HepG2 (cell line): ENCODE data around the gene AIF1. TPM values are rescaled to one million over a fixed set of nuclear protein-coding genes. Genes with fewer than 3 reads are reported as not detected.

Source experiments
- BORCS8-MEF2B ChIP-seq: sonication (generic); formaldehyde crosslinking; IDR thresholded peaks from 2 replicates; pipeline ENCODE4 v1.8.0; 2022; ENCODE audit warnings: mild to moderate bottlenecking, missing genetic modification reagents
- CBX2 ChIP-seq, 2 experiments: fragments of 200-600 bp in 1 of 2; sonication (generic); formaldehyde crosslinking in 1 of 2; IDR thresholded peaks; 2 replicates each; pipeline versions ENCODE4 v1.7.0 to v1.8.1; 2018 to 2022; ENCODE audit warnings: low read depth in 2 of 2, low read length in 1 of 2, mild to moderate bottlenecking in 1 of 2, missing genetic modification reagents in 1 of 2
- ERF ChIP-seq: IDR thresholded peaks from 2 replicates; pipeline ENCODE4 v1.6.1; 2018; ENCODE audit warnings: missing biosample characterization, missing genetic modification reagents
- KDM4B ChIP-seq: sonication (generic); formaldehyde crosslinking; IDR thresholded peaks from 2 replicates; pipeline ENCODE4 v1.4.0; 2020; ENCODE audit warnings: missing genetic modification reagents
- MYNN ChIP-seq: sonication (generic); formaldehyde crosslinking; IDR thresholded peaks from 2 replicates; pipeline ENCODE4 v1.4.0; 2020; ENCODE audit warnings: mild to moderate bottlenecking, low read depth, missing genetic modification reagents
- NBN ChIP-seq: fragments of 450-650 bp; conservative IDR thresholded peaks from 2 replicates; pipeline ENCODE4 v1.6.1; 2017
- NCOA2 ChIP-seq: sonication (generic); formaldehyde crosslinking; IDR thresholded peaks from 2 replicates; pipeline ENCODE4 v1.8.0; 2022; ENCODE audit warnings: inconsistent platforms
- PHF5A ChIP-seq: IDR thresholded peaks from one replicate; pipeline ENCODE4 v1.6.1; 2018; ENCODE audit warnings: low read depth, missing genetic modification reagents; ENCODE audit not compliant: unreplicated experiment
- POLR2A ChIP-seq, 2 experiments: IDR thresholded peaks; 2 replicates each; pipeline ENCODE4 v1.6.1; 2011; ENCODE audit warnings: low read depth in 2 of 2, low read length in 2 of 2, mild to moderate bottlenecking in 1 of 2, moderate library complexity in 1 of 2; ENCODE audit not compliant: insufficient read depth in 1 of 2
- RXRA ChIP-seq: sonication (generic); formaldehyde crosslinking; IDR thresholded peaks from 2 replicates; pipeline ENCODE4 v1.5.1; 2020; ENCODE audit warnings: missing genetic modification reagents
- SMYD3 ChIP-seq: sonication (generic); formaldehyde crosslinking; IDR thresholded peaks from 2 replicates; pipeline ENCODE4 v1.8.1; 2023; ENCODE audit warnings: mild to moderate bottlenecking, missing genetic modification reagents
- SYNCRIP ChIP-seq: fragments of 200-400 bp; formaldehyde crosslinking; IDR thresholded peaks from 2 replicates; pipeline ENCODE4 v1.6.1; 2018; ENCODE audit warnings: mild to moderate bottlenecking, low read depth, low read length; ENCODE audit not compliant: insufficient read depth
- ZNF235 ChIP-seq: sonication (generic); formaldehyde crosslinking; IDR thresholded peaks from 2 replicates; pipeline ENCODE4 v1.8.1; 2023; ENCODE audit warnings: mild to moderate bottlenecking, missing genetic modification reagents, borderline replicate concordance
- ZNF496 ChIP-seq: sonication (generic); formaldehyde crosslinking; IDR thresholded peaks from 2 replicates; pipeline ENCODE4 v1.8.1; 2023; ENCODE audit warnings: mild to moderate bottlenecking, moderate library complexity, missing genetic modification reagents; ENCODE audit not compliant: insufficient replicate concordance
- ZNF547 ChIP-seq: sonication (generic); formaldehyde crosslinking; IDR thresholded peaks from 2 replicates; pipeline ENCODE4 v1.5.1; 2020; ENCODE audit warnings: mild to moderate bottlenecking, missing genetic modification reagents
- ZNF556 ChIP-seq: sonication (generic); formaldehyde crosslinking; IDR thresholded peaks from 2 replicates; pipeline ENCODE4 v1.4.0; 2020; ENCODE audit warnings: mild to moderate bottlenecking, missing genetic modification reagents, borderline replicate concordance
- ZNF674 ChIP-seq: sonication (generic); formaldehyde crosslinking; IDR thresholded peaks from 2 replicates; pipeline ENCODE4 v1.5.0; 2020; ENCODE audit warnings: low read depth, mild to moderate bottlenecking, missing genetic modification reagents
- ZNF713 ChIP-seq: sonication (generic); formaldehyde crosslinking; IDR thresholded peaks from 2 replicates; pipeline ENCODE4 v1.4.0; 2020; ENCODE audit warnings: mild to moderate bottlenecking, missing genetic modification reagents
- ZNF749 ChIP-seq: sonication (generic); formaldehyde crosslinking; IDR thresholded peaks from 2 replicates; pipeline ENCODE4 v1.8.0; 2022; ENCODE audit warnings: mild to moderate bottlenecking, missing genetic modification reagents, moderate library complexity, borderline replicate concordance
- ZNF792 ChIP-seq: IDR thresholded peaks from 2 replicates; pipeline ENCODE4 v1.6.1; 2016
- polyA plus RNA-seq, 8 experiments: library from polyadenylated mRNA; depleted of rRNA in 3 of 8; stranded (reverse) in 7 of 8; unstranded in 1 of 8; fragments of >200 nt; fragmentation: Illumina TruSeq in 4 of 8; extraction: Trizol in 4 of 8; gene quantifications; 2 replicates each; pipeline versions ENCODE4 v1.2.1 to v1.2.3, GENCODE V29; 2011 to 2016; ENCODE audit warnings: low read depth in 4 of 8, missing spikeins in 1 of 8, mixed read lengths in 1 of 8; ENCODE audit not compliant: insufficient read depth in 1 of 8
- total RNA-seq, 5 experiments: library from RNA; depleted of rRNA; stranded (reverse); fragments of >200 nt; fragmentation: Illumina TruSeq; extraction: Trizol; gene quantifications; 2 replicates each; pipeline ENCODE4 v1.2.3, GENCODE V29; 2016; ENCODE audit warnings: low read depth in 1 of 5
- TF ChIP-seq, protein P1 (sequence below): sonication (generic); formaldehyde crosslinking; IDR thresholded peaks from 2 replicates; pipeline ENCODE4 v1.4.0; 2020; ENCODE audit warnings: mild to moderate bottlenecking, missing genetic modification reagents
- TF ChIP-seq, protein P2 (sequence below): sonication (generic); formaldehyde crosslinking; IDR thresholded peaks from 2 replicates; pipeline ENCODE4 v1.4.0; 2020; ENCODE audit warnings: missing genetic modification reagents; ENCODE audit errors: not compliant biosample characterization
- TF ChIP-seq, protein P3 (sequence below): sonication (generic); formaldehyde crosslinking; IDR thresholded peaks from 2 replicates; pipeline ENCODE4 v1.4.0; 2020; ENCODE audit warnings: missing genetic modification reagents, low read depth, mild to moderate bottlenecking, borderline replicate concordance
- TF ChIP-seq, protein P4 (sequence below): sonication (generic); formaldehyde crosslinking; IDR thresholded peaks from 2 replicates; pipeline ENCODE4 v1.5.0; 2020; ENCODE audit warnings: mild to moderate bottlenecking, missing genetic modification reagents

The AIF1 gene
- total and polyA plus RNA-seq, 2 of the 13 experiments (the other 11 are each of a cell fraction or from before 2014, with no cell fraction given) = 1.5 TPM; not detected in 1

DNA sequence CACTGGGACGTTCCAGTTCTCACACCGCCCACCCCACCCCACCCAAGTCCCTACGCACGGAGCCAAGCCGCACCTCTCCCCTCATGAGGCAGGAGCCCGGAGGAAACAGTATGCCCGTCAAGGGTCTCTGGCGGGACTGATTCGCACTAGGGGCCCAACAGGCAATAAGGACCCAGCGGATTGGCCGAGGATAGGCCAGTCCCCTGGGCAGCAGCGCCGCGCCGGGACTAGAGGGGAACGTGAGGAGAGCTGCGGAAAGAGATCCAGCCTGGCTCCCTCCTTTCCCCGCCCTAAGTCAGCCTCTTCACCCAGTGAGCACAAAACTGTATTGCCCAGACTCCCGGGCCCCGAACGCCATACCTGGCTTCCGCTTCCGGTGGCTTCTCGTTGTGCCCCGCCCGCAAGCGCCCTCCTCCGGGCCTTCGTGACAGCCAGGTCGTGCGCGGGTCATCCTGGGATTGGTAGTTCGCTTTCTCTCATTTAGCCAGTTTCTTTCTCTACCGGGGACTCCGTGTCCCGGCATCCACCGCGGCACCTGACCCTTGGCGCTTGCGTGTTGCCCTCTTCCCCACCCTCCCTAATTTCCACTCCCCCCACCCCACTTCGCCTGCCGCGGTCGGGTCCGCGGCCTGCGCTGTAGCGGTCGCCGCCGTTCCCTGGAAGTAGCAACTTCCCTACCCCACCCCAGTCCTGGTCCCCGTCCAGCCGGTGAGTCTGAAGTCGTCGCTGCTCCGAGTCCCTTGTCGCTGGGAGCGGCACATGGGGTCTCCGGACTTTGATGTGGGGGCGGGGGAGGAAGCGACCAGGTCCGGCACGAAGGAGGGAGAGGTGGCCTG is 50.7 kb downstream of the AIF1 start, which contains the start of gene CSNK2B (continued):
- no peak for TF ChIP-seq NBN
- TF ChIP-seq ZNF547 (CRISPR knock-in tag) = peak; percentile 5; the same call in 1 of the 2 replicates
- peak; percentile 73; the same call in 1 of the 2 replicates for TF ChIP-seq RXRA (CRISPR knock-in tag)
- peak; percentile 71; the same call in 1 of the 2 replicates for TF ChIP-seq ZNF235
- TF ChIP-seq POLR2A (IDR thresholded peaks at IDR 0.05; ENCODE audit: insufficient read depth in 1 of 2, low read depth in 2 of 2, low read length in 2 of 2) = peak in 1 of 2 experiments; percentile 98; a peak in 2 of 4 replicates
- TF ChIP-seq ERF (CRISPR knock-in tag) = peak; percentile 44
- no peak for TF ChIP-seq CBX2 (IDR thresholded peaks at IDR 0.05; ENCODE audit: low read depth, low read length)
- no peak for TF ChIP-seq CBX2 (CRISPR knock-in tag; IDR thresholded peaks at IDR 0.05; ENCODE audit: low read depth)
- TF ChIP-seq SYNCRIP = no peak
- TF ChIP-seq, protein P1, sequence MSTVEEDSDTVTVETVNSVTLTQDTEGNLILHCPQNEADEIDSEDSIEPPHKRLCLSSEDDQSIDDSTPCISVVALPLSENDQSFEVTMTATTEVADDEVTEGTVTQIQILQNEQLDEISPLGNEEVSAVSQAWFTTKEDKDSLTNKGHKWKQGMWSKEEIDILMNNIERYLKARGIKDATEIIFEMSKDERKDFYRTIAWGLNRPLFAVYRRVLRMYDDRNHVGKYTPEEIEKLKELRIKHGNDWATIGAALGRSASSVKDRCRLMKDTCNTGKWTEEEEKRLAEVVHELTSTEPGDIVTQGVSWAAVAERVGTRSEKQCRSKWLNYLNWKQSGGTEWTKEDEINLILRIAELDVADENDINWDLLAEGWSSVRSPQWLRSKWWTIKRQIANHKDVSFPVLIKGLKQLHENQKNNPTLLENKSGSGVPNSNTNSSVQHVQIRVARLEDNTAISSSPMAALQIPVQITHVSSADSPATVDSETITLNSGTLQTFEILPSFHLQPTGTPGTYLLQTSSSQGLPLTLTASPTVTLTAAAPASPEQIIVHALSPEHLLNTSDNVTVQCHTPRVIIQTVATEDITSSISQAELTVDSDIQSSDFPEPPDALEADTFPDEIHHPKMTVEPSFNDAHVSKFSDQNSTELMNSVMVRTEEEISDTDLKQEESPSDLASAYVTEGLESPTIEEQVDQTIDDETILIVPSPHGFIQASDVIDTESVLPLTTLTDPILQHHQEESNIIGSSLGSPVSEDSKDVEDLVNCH (CRISPR knock-in tag) = peak; percentile 20; the same call in 1 of the 2 replicates
- TF ChIP-seq MYNN = no peak
- TF ChIP-seq, protein P2, sequence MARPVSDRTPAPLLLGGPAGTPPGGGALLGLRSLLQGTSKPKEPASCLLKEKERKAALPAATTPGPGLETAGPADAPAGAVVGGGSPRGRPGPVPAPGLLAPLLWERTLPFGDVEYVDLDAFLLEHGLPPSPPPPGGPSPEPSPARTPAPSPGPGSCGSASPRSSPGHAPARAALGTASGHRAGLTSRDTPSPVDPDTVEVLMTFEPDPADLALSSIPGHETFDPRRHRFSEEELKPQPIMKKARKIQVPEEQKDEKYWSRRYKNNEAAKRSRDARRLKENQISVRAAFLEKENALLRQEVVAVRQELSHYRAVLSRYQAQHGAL (CRISPR knock-in tag) = peak; percentile 50
- TF ChIP-seq BORCS8-MEF2B = peak; percentile 50
- peak; percentile 62 for TF ChIP-seq KDM4B (CRISPR knock-in tag)
- TF ChIP-seq ZNF556 (CRISPR knock-in tag) = no peak
- TF ChIP-seq, protein P3, sequence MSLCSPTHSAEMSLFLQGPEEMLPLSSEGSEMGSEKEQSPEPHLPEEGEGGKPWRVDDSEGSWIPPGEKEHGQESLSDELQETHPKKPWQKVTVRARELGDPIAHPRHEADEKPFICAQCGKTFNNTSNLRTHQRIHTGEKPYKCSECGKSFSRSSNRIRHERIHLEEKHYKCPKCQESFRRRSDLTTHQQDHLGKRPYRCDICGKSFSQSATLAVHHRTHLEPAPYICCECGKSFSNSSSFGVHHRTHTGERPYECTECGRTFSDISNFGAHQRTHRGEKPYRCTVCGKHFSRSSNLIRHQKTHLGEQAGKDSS (CRISPR knock-in tag) = peak; percentile 85
- TF ChIP-seq, protein P4, sequence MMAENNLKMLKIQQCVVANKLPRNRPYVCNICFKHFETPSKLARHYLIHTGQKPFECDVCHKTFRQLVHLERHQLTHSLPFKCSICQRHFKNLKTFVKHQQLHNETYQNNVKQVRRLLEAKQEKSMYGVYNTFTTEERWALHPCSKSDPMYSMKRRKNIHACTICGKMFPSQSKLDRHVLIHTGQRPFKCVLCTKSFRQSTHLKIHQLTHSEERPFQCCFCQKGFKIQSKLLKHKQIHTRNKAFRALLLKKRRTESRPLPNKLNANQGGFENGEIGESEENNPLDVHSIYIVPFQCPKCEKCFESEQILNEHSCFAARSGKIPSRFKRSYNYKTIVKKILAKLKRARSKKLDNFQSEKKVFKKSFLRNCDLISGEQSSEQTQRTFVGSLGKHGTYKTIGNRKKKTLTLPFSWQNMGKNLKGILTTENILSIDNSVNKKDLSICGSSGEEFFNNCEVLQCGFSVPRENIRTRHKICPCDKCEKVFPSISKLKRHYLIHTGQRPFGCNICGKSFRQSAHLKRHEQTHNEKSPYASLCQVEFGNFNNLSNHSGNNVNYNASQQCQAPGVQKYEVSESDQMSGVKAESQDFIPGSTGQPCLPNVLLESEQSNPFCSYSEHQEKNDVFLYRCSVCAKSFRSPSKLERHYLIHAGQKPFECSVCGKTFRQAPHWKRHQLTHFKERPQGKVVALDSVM = no peak
- peak; percentile 97 for TF ChIP-seq SMYD3 (CRISPR knock-in tag)
- no peak for TF ChIP-seq NCOA2 (CRISPR knock-in tag)
- TF ChIP-seq ZNF496 (CRISPR knock-in tag) = no peak
- TF ChIP-seq ZNF713 = no peak
- no peak for TF ChIP-seq PHF5A (CRISPR knock-in tag)
- TF ChIP-seq ZNF749 = no peak
- TF ChIP-seq ZNF792 (CRISPR knock-in tag) = no peak; the same call in none of the 2 replicates
- no peak for TF ChIP-seq ZNF674
